GM12891 (cell line): Measurements from ENCODE around the gene DDX24.
A peak's percentile ranks its signal among the peaks of the same experiment; 100 is the strongest.

Experiments used
- DNase-seq: peaks from one replicate; pipeline ENCODE4 v3.0.0; 2011; ENCODE audit warnings: low spot score; ENCODE audit not compliant: insufficient read length
- FAIRE-seq: peaks from 2 replicates; lab custom pipeline; 2011; peaks lifted over from hg19 to GRCh38; lab: Jason Lieb, UNC
- PAX5 ChIP-seq: IDR thresholded peaks from 2 replicates; pipeline ENCODE4 v1.6.1; 2011; ENCODE audit warnings: low read length, moderate library complexity, mild to moderate bottlenecking; ENCODE audit not compliant: insufficient read depth, severe bottlenecking
- POLR2A ChIP-seq: IDR thresholded peaks from 2 replicates; pipeline ENCODE4 v1.6.1; 2011; ENCODE audit warnings: low read depth, low read length, control low read depth
- POLR2AphosphoS5 ChIP-seq: IDR thresholded peaks from 2 replicates; pipeline ENCODE4 v1.6.1; 2011; ENCODE audit warnings: low read depth, low read length, control low read depth
- POU2F2 ChIP-seq: IDR thresholded peaks from 2 replicates; pipeline ENCODE4 v1.6.1; 2011; ENCODE audit warnings: low read depth, mild to moderate bottlenecking, control low read depth, low read length, moderate library complexity
- SPI1 ChIP-seq: IDR thresholded peaks from 2 replicates; pipeline ENCODE4 v1.6.1; 2011; ENCODE audit warnings: low read depth, low read length, control low read depth
- TAF1 ChIP-seq: IDR thresholded peaks from 2 replicates; pipeline ENCODE4 v1.6.1; 2011; ENCODE audit warnings: low read depth, low read length, control low read depth

DDX24 gene

GRCh38 chr14:94042433-94043091, 38.4 kb downstream of the DDX24 start:
- FAIRE-seq (no peak), DNase-seq (no peak)
- TF ChIP-seq PAX5 (no peak), POU2F2 (no peak), POLR2A (no peak), SPI1 (no peak), TAF1 (no peak), POLR2AphosphoS5 (no peak)

- TF ChIP-seq SPI1 (no peak), POU2F2 (no peak), POLR2A (no peak), TAF1 (no peak), PAX5 (no peak), POLR2AphosphoS5 (no peak)
- no peak for DNase-seq
- FAIRE-seq: peak; percentile 61
These were observed 39.3 kb downstream of the DDX24 start for GRCh38 chr14:94041551-94042346.

GRCh38 chr14:94040796-94041195, 40.2 kb downstream of the DDX24 start:
- TF ChIP-seq POLR2AphosphoS5 (no peak), TAF1 (no peak), POU2F2 (no peak), SPI1 (no peak), PAX5 (no peak), POLR2A (no peak)
- FAIRE-seq (no peak), DNase-seq (no peak)

- FAIRE-seq: no peak
- TF ChIP-seq POU2F2 (no peak), PAX5 (no peak), SPI1 (no peak), TAF1 (no peak), POLR2AphosphoS5 (no peak), POLR2A (no peak)
- no peak for DNase-seq
These were observed 40.8 kb downstream of the DDX24 start for GRCh38 chr14:94040247-94040646.

GRCh38 chr14:94038921-94039629, 41.9 kb downstream of the DDX24 start:
- no peak for FAIRE-seq
- no peak for TF ChIP-seq TAF1
- no peak for TF ChIP-seq PAX5
- TF ChIP-seq POLR2AphosphoS5: no peak
- TF ChIP-seq POU2F2: no peak
- TF ChIP-seq POLR2A: no peak
- TF ChIP-seq SPI1: no peak
- no peak for DNase-seq

- TF ChIP-seq POU2F2: no peak
- no peak for TF ChIP-seq TAF1
- TF ChIP-seq PAX5: no peak
- TF ChIP-seq POLR2AphosphoS5: no peak
- no peak for TF ChIP-seq POLR2A
- no peak for TF ChIP-seq SPI1
- FAIRE-seq: no peak
- DNase-seq: no peak
These were observed 42.5 kb downstream of the DDX24 start for GRCh38 chr14:94038510-94038909.

- no peak for TF ChIP-seq POLR2A
- TF ChIP-seq POU2F2: no peak
- no peak for TF ChIP-seq SPI1
- no peak for TF ChIP-seq TAF1
- no peak for TF ChIP-seq POLR2AphosphoS5
- TF ChIP-seq PAX5: no peak
- FAIRE-seq (no peak), DNase-seq (no peak)
These were observed 43.0 kb downstream of the DDX24 start for GRCh38 chr14:94037954-94038353.

GRCh38 chr14:94036313-94037167, 44.5 kb downstream of the DDX24 start:
- FAIRE-seq (peak; percentile 83), DNase-seq (peak; percentile 78)
- no peak for TF ChIP-seq POU2F2
- no peak for TF ChIP-seq SPI1
- no peak for TF ChIP-seq POLR2AphosphoS5
- TF ChIP-seq TAF1: no peak
- TF ChIP-seq POLR2A: no peak
- no peak for TF ChIP-seq PAX5

- DNase-seq: no peak
- FAIRE-seq: no peak
- TF ChIP-seq POLR2A (no peak), PAX5 (no peak), TAF1 (no peak)
These were observed 46.1 kb downstream of the DDX24 start for GRCh38 chr14:94034886-94035285.
